Osteocyte (in vitro differentiated cells): Measurements from ENCODE around the gene UNC80. TPM values are rescaled to one million over a fixed set of nuclear protein-coding genes. Genes with fewer than 3 reads are reported as not detected.

Experiments
- DNase-seq: peaks from one replicate; pipeline ENCODE4 v3.0.0; 2021; ENCODE audit warnings: mixed read lengths; ENCODE audit not compliant: unreplicated experiment; ENCODE audit errors: extremely low spot score
- H3K27ac Mint-ChIP-seq: one replicate; pipeline ENCODE4 v1.8.0; 2021; ENCODE audit warnings: mild to moderate bottlenecking, mixed read lengths; ENCODE audit not compliant: unreplicated experiment
- H3K27me3 Mint-ChIP-seq: one replicate; pipeline ENCODE4 v1.8.0; 2021; ENCODE audit warnings: mixed read lengths; ENCODE audit not compliant: unreplicated experiment
- H3K36me3 Mint-ChIP-seq: one replicate; pipeline ENCODE4 v1.8.0; 2021; ENCODE audit warnings: mixed read lengths; ENCODE audit not compliant: unreplicated experiment
- H3K4me1 Mint-ChIP-seq: one replicate; pipeline ENCODE4 v1.8.0; 2021; ENCODE audit warnings: mixed read lengths; ENCODE audit not compliant: unreplicated experiment
- H3K4me3 Mint-ChIP-seq: one replicate; pipeline ENCODE4 v1.8.0; 2021; ENCODE audit warnings: mild to moderate bottlenecking, moderate library complexity, mixed read lengths; ENCODE audit not compliant: unreplicated experiment
- H3K9me3 Mint-ChIP-seq: one replicate; pipeline ENCODE4 v1.8.0; 2021; ENCODE audit warnings: mixed read lengths; ENCODE audit not compliant: unreplicated experiment
- CTCF ChIP-seq: fragments of 200-600 bp; sonication (generic); IDR thresholded peaks from 2 replicates; pipeline ENCODE4 v1.5.0; 2021; ENCODE audit warnings: antibody characterized with exemption, mild to moderate bottlenecking, moderate library complexity
- total RNA-seq: library from RNA; stranded (reverse); gene quantifications from 2 replicates; pipeline ENCODE4 v1.2.1, GENCODE V29; 2021

Gene UNC80
- total RNA-seq, 1 donor from 2014 or later = not detected

DNA sequence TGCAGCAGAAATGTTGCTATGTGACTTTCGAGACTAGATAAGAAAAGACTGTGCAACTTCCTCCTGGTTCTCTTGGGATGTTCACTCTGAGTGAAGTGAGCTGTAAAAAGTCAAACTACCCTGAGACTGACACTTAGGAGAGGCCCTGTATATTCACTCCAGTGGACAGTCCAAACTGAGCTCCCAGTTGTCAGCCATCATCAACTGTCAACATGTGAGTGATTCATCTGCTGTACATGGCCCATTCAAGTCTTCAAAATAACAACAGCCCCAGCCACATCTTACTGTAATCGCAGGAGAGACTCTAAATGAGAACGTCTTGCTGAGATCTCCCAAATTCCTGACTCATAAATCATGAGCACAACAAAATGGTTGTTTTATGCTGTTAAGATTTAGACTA is 8.5 kb upstream of the UNC80 start:
- no peak for TF ChIP-seq CTCF
- Mint-ChIP-seq H3K9me3 (no peaks in the 10 kb centered on the region), H3K36me3 (no peaks in the 10 kb centered on the region), H3K27me3 (peaks cover under 1% of the 10 kb centered on the region), H3K4me3 (no peak overlapping the region), H3K27ac (no peak overlapping the region), H3K4me1 (no peaks in the 10 kb centered on the region)
- no peak for DNase-seq

- Mint-ChIP-seq H3K27me3 (peaks cover 13% of the 10 kb centered on the region), H3K4me3 (no peak overlapping the region), H3K9me3 (no peaks in the 10 kb centered on the region), H3K4me1 (peaks cover 4% of the 10 kb centered on the region), H3K36me3 (no peaks in the 10 kb centered on the region), H3K27ac (no peak overlapping the region)
- no peak for DNase-seq
- no peak for TF ChIP-seq CTCF
These were observed 5.0 kb upstream of the UNC80 start for GRCh38 chr2:209766613-209767012.

DNA sequence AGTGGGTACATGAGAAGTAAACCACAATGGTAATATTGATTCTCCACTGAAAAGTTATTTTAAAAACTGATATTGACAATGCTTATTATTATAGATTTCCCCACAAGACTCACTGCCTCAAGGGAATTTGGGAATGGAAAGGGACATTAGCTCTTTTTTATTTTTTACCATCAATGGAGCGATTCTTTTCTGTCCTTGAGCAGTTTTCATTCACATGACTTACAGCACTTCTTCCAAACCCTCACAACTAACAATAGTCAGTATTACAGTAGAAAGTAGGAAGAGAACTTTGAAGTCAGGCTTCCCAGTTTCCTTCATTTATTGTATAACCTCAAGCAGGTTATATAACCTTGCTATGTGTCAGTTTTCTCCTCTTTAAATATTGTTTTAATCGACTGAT is 4.3 kb upstream of the UNC80 start:
- Mint-ChIP-seq H3K27ac (no peak overlapping the region), H3K9me3 (no peaks in the 10 kb centered on the region), H3K36me3 (no peaks in the 10 kb centered on the region), H3K4me3 (no peak overlapping the region), H3K4me1 (peaks cover 5% of the 10 kb centered on the region), H3K27me3 (peaks cover 13% of the 10 kb centered on the region)
- TF ChIP-seq CTCF = no peak
- DNase-seq = no peak

DNA sequence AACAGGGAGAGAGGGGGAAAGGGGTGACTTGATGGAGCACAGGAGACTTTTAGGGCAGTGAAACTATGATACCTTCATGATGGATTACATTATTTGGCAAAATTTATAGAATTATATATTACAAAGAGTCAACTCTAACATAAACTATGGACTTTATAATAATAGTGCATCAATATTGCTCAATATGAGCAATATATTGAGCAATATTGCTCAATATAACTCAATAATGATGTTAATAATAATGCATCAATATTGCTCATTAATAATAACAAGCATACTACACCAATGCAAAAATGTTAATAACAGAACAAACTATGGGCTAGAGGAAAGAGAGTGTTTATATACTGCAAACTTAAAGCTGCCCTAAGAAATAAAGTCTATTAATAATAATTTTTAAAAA is 3.1 kb upstream of the UNC80 start:
- Mint-ChIP-seq H3K27ac (no peak overlapping the region), H3K9me3 (no peaks in the 10 kb centered on the region), H3K4me1 (peaks cover 5% of the 10 kb centered on the region), H3K4me3 (no peak overlapping the region), H3K27me3 (peaks cover 23% of the 10 kb centered on the region), H3K36me3 (no peaks in the 10 kb centered on the region)
- DNase-seq = no peak
- TF ChIP-seq CTCF = no peak

GRCh38 chr2:209772290-209772685 is 656 bp downstream of the UNC80 start:
- Mint-ChIP-seq H3K27me3 (peaks cover 27% of the 10 kb centered on the region), H3K4me1 (peaks cover 5% of the 10 kb centered on the region), H3K36me3 (no peaks in the 10 kb centered on the region), H3K4me3 (no peak overlapping the region), H3K9me3 (no peaks in the 10 kb centered on the region), H3K27ac (no peak overlapping the region)
- DNase-seq = no peak
- no peak for TF ChIP-seq CTCF
